ENCODE results near the gene PXK.
"Not testable (repeated sequence)": the region's sequence is repeated elsewhere in the genome, so short reads cannot be mapped to it uniquely, and the experiment has no call there.

The PXK gene

DNA sequence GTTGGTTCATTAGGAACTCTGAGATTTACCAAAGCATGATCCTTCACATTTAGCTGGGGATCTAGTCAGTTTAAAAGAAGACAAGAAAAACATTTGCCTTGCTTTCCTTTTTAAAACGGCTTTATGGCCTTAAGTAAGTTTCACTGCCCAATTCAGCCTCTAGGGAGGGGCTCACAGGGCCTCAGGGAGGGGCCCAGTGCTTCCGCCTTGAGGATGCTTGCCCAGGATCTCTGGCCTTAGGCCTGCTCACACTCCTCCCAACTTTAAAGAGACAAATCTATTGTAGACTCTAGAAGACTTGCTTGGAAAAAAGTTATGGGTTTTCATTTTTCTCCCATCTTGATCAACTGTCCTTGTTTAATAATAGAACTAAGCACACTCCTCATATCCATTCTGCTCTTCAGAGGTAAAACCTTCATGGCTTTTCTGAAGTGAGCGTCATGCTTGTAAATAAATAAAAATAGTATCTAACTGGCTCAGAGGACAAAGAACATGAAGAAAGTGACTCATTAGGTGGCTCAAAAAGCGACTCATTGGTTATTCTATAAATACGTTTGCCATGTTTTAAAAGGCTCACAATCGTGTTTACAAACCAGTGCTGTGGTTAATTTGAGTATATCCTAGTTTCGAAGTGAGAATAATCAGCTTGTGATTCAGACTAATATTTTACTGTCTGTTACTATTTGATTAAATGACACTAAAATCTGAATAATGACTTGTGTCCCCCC lies 87.3 kb downstream of the PXK start:
- no peak for DNase-seq (ENCODE audit: low read depth in 2 of 2)

DNA sequence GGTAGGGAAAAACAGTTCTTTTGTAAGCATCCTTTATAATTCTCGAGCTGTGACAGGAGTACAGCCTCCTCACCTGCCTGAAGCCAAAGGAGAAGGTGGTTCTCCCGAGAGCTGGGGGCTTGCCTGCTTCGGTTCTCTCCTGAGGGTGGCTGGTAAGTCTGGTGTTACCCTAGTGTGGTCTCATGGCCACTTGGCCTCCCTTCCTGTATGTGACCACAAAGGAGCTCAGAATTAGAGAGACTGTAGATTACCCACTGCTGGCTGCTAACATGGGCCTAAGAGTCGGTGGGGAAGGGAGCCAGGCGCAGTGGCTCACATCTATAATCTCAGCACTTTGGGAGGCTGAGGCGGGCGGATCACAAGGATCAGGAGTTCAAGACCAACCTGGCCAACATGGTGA lies 88.3 kb downstream of the PXK start:
- no peak for DNase-seq (ENCODE audit: low read depth in 2 of 2)

DNA sequence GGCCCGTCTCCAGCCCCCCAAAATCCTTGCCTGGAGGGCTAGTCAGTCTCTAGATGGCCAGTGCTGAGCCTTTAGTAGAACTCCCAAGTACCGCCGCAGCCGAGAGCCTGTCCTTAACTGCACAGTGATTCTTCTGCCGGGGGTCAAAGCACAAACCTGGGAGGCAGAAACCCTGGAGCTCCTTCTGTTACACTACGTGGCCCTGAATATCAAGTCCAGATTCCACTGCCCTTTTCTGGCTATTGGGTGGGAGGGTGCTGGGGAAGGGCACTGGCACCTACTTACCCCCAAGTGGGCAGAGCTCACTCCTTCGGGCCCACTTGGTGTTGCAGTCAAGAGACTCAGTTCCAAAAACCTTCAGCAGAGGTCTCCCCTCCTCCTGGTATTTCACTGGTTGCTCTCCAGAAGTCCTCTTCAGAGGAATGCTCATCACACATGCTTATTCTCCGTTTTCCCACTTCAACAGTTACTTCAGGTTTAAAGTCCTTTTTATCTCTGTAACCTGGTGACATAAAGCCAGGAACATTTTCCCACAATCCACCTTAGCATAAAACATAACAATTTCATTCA lies 90.1 kb downstream of the PXK start:
- no peak for DNase-seq (ENCODE audit: low read depth in 2 of 2)

DNA sequence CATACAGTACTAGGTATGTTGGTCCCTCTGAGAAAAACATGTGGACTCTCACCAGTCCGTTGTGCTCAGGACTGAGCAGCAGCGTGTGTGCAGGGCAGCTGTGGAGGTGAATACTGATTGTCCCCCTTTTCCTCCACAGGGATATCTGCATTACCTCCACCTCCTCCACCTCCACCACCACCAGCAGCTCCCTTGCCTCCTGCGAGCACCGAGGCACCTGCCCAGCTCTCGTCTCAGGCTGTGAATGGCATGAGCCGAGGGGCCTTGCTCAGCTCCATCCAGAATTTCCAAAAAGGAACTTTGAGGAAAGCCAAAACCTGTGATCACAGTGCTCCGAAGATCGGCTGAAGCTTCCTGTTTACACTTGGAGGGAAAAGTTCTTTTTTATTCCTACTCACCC lies 91.9 kb downstream of the PXK start:
- DNase-seq (ENCODE audit: low read depth in 2 of 2) = no peak

DNA sequence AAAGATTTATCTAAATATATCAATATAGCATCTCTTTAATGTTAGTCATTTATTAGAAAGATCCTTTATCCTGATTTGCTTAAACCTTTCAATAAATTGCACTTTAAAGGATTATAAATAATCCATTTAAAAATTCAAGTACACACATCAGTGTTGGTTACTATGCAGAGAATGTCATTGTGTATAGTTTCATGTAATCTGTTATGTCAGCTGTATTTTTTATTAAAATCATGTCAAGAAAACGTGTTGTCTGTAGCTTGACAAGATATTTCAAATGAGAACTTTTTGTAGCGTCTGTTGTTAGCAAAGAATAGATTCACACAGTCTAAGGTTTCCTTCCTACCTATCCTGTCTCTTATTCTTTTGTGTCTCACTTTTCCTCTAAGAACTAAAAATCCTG lies 93.1 kb downstream of the PXK start:
- DNase-seq (ENCODE audit: low read depth in 2 of 2) = no peak

DNA sequence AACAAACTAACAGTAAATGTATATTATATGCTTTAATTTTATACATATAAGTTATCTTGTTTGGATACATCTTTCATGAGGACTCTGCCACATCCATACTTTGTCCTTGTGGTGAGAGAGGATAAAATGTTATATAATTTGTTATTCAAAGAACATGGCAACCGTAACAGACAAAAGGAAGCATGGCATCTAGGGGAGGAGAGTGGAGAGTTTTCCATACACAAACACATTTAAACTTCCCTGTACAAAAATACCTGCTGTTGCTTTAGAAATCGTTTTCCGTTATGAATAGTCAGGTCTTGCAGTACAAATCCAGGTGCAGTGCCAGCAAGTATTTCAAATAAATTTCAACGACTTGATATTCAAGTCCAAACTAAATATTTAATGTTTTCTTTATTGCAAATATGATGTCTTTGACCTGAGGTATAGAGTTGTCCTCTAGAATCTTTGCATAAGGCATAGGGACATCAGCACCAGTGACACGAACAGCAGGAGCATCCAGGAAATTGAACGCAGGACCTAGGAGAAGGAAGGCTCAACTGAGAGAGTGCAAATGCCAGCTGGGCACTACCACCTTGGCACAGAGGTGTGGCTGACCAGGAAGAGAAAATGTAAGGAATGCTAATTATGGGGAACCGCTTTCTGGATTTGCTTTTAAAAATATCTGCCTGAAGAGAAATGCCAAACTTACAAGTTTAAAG lies 95.1 kb downstream of the PXK start:
- DNase-seq (ENCODE audit: low read depth in 2 of 2) = no peak

DNA sequence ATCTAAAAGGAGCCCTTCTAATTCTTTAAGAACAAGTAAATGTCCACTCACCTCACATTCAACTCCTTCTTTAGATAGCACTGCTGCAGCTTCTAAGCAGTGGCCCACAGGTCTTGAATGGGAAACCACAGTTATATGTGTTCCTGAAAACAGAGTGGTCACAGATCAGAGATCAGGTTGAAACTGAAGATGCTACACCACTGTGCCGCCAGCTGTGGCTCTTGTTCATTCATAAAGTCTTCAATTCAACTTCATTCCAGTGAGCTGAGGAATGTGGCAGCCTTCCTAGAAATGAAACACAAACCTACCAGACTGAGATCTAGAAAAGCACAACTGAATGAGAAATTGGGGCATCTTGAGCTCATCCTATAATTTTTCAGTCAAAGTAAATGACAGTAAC lies 97.0 kb downstream of the PXK start:
- DNase-seq (ENCODE audit: low read depth in 2 of 2) = no peak

DNA sequence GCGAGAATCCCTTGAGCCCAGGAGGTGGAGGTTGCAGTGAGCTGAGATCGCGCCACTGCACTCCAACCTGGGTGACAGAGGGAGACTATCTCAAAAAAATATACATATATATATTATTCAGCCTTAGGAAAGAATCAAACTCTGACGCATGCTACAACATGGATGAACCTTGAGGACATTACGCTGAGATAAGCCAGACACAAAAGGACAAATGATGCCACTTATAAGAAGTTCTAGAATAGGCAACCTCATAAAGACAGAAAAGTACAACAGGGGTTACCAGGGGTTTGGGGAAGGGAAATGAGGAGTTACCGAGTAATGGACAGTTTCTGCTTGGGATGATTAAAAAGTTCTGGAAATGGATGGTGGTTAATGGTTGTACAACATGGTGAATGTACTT lies 100.2 kb downstream of the PXK start:
- DNase-seq (ENCODE audit: low read depth in 2 of 2) = no peak

DNA sequence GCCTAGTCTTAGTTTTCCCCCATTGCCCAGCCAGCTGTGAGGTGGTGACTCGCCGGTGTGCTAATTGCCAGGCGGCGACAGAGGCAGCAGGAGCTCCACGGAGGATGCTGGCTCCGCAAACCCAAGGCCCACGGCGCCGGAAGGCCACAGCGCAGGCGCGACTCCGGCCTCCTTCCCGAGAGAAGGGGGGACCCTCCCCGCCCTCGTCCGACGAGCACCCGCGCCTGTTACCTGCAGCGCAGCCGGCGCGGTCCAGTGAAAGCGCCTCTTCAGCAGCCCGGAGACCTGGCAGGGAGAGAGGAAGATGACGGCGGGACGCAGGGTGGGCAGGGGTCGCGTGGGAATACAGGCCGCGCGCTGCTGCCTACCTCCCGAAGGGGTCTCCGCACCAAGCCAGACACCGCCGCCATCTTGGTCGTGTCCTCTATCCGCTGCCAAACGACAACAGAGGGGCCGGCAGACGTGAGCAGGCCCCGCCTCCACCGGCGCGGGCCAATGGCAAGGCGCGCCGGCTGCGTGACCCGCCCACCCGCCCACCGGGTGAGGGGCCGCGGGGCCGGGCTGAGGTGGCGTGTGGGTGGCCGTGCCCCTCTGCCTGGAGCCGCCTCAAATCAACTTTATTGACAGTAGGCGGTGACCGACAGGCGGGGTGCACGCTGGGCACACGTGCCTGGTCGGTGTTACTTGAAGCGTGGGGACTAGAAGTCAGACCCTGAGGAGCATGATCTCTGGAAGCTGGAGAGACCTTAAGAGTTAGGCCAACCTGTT lies 100.9 kb downstream of the PXK start, which contains the start of gene PDHB:
Gene PDHB (minus strand): TSS at position 433 of the 768 bp plus-strand sequence. CDS start 23 bp downstream, at position 410.
- peak; percentile 82 to 83 for DNase-seq (ENCODE audit: low read depth in 2 of 2)

DNA sequence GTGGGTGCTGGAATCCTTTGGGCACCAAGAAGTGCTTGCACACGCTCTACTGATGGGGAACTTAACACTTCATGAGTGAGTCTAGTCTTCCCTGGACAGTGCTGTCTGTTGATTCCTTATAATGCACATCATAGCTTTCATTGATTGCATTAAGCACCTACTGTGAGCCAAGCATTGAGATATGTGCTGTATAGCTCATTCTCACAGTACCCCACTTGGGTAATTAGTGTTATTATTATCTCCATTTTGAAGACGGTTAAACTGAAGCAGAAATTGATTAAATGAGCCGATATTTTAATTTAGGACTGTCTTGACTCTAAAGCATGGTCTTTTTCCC lies 101.4 kb downstream of the PXK start:
- no peak for DNase-seq (ENCODE audit: low read depth in 2 of 2)

DNA sequence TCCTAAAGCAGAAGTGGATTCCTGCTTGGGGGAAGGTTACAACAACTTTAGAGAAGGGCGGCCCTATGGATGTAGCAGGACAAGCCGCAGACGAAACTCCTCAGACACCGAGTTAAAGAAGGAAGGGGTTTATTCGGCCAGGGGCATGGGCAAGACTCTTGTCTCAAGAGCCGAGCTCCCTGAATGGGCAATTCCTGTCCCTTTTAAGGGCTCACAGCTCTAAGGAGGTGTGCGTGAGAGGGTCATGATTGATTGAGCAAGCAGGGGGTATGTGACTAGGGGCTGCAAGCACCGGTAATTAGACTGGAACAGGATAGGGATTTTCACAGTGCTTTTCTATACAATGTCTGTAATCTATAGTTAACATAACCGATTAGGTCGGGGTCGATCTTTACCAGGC lies 101.8 kb downstream of the PXK start:
- no peak for DNase-seq (ENCODE audit: low read depth in 2 of 2)

DNA sequence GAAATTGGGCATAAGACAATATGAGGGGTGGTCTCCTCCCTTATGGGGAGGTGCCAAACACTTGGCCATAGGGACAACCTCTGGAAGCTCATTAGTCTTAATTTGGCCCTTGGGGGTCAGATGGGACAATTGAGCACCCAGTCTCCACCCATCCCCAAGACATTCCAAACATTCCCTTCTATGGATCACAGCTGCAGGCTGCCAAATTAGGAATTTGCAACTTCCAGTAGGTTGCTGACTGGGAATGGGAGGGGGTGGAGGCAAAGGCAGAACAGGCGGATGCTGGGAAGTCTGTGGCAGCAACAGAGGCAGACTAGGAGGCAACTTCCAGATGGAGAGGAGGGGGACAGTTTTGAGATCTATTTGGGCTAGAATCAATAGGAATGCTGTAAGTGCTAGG lies 102.3 kb downstream of the PXK start:
- DNase-seq (ENCODE audit: low read depth in 2 of 2) = no peak

DNA sequence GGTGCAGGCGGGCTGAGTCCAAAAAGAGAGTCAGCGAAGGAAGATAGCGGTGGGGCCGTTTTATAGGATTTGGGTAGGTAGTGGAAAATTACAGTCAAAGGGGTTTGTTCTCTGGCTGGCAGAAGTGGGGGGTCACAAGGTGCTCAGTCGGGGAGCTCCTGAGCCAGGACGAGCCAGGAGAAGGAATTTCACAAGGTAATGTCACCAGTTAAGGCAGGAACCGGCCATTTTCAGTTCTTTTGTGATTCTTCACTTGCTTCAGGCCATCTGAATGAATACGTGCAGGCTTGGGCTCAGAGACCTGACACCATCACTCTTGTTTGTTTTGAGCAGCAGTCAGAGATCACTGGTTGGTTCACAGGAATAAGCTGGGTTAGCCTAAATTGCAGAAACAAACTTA lies 104.6 kb downstream of the PXK start:
- DNase-seq (ENCODE audit: low read depth in 2 of 2) = not testable (repeated sequence)

DNA sequence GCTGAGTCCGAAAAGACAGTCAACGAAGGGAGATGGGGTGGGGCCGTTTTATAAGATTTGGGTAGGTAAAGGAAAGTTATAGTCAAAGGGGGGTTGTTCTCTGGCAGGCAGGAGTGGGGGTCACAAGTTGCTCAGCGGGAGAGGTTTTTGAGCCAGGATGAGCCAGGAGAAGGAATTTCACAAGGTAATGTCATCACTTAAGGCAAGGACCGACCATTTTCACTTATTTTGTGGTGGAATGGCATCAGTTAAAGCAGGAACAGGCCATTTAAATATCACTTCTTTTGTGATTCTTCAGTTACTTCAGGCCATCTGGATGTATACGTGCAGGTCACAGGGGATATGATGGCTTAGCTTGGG lies 108.3 kb downstream of the PXK start:
- DNase-seq (ENCODE audit: low read depth in 2 of 2) = not testable (repeated sequence)

DNA sequence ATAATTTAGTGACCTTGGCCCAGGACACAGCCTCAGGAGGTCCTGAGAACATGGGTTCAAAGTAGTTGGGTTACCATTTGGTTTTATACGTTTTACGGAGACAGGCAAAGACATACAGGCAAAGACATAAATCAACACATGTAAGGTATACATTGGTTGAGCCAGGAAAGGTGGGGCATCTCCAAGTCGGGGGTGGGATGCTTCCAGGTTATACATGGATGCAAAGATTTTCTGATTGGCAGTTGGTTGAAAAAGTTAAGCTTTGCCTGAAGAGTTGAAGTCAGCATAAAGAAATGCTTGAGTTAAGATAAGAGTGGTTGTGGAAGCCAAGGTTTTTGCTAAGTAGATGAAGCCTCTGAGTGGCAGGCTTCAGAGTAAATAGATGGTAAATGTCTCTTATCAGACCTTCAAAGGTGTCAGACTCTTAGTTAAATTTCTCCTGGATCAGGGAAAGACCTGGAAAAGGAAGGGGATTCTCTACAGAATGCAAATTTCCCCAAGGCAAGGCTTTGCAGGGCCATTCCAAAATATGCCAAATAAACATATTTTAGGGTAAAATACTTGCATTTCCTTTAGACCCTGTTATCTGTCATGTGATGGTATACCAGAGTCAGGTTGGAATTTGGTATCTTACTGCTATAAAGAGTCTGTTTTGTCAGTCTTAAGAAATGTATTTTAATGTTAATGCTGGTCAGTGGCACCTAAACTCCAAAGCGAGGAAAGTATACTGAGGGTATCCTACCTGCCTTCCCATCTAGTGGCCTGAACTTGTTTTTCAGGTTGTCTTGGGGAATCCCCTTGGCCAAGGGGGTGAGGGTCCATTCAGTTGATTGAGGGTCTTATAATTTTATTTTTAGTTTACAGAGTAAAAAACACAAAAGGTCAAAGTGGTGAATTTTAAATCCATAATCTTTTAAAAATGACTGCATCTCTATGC lies 109.1 kb downstream of the PXK start:
- DNase-seq (ENCODE audit: low read depth in 2 of 2) = no peak

DNA sequence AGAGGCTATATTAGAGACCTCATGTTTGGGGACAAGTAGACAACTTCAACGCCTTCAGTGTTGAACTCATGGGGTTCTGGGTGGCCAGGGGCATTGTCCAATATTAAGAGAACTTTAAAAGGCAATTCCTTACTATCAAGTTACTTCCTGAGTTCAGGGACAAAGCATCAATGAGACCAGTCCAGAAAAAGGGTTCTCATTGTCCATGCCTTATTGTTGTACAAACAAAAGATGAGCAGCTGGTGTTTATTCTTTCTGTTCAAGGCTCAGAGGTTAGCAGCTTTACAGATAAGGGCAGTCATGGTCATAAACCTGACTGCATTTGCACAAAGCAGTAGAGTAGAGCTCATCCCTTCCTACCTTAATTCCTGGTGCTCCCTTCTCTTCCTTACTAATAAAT lies 119.5 kb downstream of the PXK start:
- no peak for DNase-seq (ENCODE audit: low read depth in 2 of 2)

DNA sequence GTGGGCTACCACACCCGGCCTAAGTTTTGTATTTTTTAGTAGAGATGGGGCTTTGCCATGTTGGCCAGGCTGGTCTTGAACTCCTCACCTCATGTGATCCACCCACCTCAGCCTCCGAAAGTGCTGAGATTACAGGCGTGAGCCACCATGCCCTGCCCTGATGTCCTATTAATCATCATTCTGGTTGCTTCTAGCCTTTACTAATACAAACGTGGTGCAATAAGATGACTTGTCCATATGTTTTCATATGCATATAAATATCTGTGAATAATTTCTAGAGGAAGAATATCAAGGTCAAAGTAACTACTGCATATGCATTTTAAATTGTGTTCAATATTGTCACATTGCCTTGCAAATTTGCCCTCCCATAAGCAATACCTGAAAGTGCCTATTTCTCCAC lies 126.5 kb downstream of the PXK start:
- DNase-seq (ENCODE audit: low read depth in 2 of 2) = no peak

DNA sequence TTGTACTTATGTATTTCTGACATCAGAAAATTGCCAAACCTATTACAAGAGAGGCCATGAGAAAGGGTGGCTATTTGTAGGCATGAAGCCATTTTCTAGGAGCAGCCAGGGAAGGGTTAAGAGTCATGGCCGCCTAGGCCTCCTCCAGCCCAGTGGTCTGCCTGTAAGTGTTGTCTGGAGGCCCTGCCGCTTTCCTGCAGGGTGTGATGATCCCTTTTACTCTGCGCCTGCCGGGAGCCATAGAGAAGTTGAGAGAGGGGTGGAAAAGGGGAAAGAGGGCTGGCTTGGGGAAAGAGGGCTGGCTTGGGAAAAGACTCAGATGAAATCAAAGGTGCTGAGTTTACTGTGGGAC lies 130.1 kb downstream of the PXK start:
- DNase-seq (ENCODE audit: low read depth in 2 of 2) = no peak

DNA sequence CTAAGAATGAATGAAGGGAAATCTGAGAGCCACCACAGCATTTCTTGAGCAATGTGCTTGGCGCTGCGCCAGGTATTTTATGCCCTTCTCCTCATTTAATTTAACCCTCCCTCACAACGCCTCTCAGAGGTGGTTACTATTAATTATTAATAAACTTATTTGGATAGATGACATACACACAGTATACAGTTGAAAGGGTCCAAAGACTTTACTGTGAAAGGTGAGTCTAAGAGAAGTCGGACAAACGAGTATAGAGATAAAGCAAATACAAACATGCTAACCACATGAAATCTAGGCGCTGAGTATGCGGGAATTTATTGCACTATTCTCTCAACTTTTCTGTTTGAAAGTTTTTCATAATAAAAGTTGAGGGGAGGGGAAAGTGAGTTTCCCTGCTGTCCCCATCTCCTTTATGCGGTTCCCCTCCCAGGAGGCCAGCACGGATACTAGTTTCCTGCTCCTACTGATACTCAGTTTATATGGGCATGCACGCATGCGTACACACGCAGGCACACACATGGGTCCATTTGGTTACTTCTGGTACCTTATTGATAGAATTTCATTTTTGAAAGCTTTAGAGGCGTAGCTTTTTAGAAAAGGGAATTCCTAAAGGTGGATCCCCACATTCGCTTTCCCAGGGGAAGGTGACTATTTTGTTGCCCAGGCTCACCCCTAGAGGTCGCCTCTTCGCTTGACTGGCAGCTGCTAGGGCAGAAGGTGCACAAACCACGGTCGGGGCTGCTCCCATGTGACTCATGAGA lies 130.7 kb downstream of the PXK start:
- peak; percentile 60 to 75 for DNase-seq (ENCODE audit: low read depth in 2 of 2)

DNA sequence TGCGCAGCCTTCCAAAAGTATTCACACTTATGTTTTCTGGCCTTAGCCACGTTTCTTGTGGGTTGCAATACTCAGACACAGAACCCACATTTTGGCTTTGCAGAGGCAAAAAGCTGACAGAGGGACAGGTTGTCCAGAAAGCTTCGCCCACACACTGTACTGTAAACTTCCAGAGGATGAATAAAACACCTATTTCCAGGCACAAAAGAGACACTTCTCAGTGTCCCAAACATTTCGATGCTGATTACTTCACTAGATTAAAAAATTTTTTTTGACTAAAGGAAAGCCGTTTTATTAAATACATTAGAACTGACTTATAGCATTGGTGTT lies 131.2 kb downstream of the PXK start:
- DNase-seq (ENCODE audit: low read depth in 2 of 2) = no peak

DNA sequence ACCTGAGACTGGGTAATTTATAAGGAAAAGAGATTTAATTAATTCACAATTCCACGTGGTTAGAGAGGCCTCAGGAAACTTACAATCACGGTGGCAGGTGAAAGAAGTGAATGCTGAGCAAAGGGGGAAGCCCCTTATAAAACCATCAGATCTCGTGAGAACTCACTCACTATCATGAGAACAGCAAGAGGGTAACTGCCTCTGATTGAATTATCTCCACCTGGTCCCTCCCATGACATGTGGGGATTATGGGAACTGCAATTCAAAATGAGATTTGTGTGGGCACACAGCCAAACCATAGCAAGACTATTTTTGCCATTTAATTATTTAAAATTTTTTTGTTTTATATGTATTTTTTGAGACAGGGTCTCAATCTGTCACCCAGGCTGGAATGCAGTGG lies 132.2 kb downstream of the PXK start:
- DNase-seq (ENCODE audit: low read depth in 2 of 2) = no peak

Data from stimulated activated CD4-positive, alpha-beta T cell treated with anti-CD3 and anti-CD28 coated beads, Interleukin-12 subunit alpha, Interleukin-12 subunit beta, amount 100 ng/mL, for 24 hours (primary cell).